Activated CD4-positive, CD25-positive, alpha-beta regulatory T cell treated with anti-CD3 and anti-CD28 coated beads, Interleukin-2, amount 50 U/mL, for 72 hours (primary cell): ENCODE data around the gene ANKRD39.
A peak's percentile ranks its signal among the peaks of the same experiment; 100 is the strongest.
"Not testable (repeated sequence)": the region's sequence is repeated elsewhere in the genome, so short reads cannot be mapped to it uniquely, and the experiment has no call there.

ENCODE experiments used
- DNase-seq: peaks from one replicate; pipeline ENCODE4 v3.0.0; 2021

ANKRD39 gene

DNA sequence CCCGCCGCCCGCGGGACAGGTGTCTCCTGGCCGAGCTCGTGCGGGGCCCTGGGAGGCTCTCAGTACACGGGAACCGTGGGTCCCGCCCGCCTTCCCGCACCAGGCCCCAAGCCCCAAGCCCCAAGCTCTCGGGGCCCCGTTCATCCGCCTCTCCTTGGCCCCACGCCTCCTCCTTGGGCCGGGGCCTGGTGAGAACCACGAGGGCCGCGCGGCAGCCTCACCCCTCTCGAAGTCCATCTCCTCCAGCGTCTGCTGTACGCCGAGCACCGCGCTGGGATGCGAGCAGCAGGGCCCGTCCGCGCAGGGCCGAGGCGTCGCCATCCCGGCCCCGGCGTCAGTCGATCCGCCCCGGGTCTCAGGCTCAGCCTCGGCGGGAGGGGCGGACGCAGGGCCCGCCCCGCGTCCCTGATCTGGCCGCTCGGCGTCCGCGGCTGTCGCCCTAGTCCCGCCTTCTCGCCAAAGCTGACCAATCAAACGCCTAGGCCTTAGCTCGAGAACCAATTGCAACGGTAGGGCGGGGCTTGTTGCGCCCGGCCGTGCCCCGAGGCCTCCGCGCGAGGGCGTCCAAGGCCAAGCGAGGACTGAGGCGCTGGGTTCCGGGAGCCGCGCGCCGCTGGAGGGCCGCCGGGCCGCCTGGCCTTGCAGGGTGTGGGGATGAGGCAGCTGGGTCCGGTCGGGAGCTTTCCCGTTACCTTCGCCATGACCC is at the start of gene ANKRD39:
TSS of gene ANKRD39 (minus strand) at position 350 of the 706 bp plus-strand sequence. CDS start at position 321, 29 bp downstream.
- peak; percentile 98 for DNase-seq

DNA sequence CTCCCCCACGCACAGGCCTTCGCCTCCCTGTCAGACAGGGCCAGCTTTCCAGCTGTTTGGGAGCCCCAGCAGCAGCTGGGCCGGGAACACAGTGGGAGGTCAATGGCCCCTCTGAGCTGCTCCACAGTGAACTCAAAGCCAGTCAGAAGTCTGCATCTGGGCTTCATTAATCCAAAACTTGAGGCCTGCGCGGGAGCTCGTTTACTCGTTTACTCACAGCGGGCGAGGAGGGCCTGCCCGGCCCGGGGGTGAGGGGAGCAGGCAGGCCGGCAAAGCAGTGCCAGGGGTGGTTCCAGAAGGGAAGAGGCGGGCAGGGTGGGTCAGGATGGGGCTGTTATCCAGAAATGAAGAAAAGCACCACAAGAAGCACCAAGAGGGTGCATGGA is 48.9 kb upstream of the ANKRD39 start:
- DNase-seq: no peak

GRCh38 chr2:96903815-96904214 is 46.0 kb upstream of the ANKRD39 start:
- no peak for DNase-seq

GRCh38 chr2:96903318-96903717 is 45.5 kb upstream of the ANKRD39 start:
- no peak for DNase-seq

DNA sequence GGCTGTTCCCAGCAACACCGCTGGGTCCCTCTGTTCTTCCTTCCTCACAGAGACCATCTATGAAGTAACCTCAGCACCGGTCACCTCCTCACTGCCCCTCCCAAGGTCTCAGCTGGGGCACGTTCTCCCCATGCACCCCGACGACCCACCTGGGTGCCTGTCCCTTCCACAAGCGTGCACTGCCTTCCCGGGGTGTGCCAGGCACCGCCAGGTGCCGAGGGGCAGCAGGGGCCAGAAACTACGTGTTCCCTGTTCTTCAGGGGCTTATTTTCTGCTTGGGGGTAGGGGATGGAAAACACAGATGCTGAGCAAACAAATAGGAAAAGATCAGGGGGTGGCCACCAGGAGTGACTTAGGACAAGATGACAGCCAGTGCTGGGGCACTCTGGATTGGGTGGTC is 42.4 kb upstream of the ANKRD39 start:
- no peak for DNase-seq

- DNase-seq: no peak
Measured at GRCh38 chr2:96899413-96899741, 41.6 kb upstream of the ANKRD39 start.

DNA sequence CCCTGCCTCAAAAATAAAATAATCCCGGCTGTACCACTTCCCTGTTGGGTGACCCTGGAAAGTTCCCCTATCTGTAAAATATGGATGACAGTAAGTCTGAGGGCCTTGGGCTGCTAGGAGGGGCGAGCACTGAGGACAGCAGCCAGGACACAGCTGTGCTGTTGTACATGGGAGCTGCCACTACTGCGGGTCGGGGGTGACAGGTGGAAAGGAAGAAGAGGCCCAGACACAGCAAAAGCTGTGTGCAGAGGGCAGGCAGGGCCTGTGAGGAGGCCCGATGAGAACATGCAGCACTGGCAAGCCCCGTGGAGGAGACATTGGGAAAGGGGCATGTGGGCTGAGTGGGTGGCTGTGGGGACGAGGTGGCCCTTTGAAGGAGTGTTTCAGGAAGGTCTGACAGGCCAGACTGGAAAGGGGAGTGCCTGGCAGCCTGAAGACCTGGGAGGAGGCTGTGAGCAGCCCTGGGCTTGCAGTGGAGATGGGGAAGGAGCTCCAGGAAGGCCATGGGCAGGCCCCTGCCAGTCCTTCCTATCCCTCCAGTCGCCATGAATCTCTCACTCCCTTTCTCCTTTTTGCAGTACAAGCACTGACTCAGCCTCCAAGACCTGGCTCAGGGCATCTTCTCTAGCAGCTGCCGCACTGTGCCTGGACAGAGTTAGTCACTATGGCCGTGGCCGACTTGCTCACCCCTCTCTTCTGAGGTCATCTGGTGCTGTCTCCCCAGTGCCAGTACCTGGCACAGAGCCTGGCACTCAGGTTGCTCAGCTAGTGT is 41.0 kb upstream of the ANKRD39 start:
- no peak for DNase-seq

DNA sequence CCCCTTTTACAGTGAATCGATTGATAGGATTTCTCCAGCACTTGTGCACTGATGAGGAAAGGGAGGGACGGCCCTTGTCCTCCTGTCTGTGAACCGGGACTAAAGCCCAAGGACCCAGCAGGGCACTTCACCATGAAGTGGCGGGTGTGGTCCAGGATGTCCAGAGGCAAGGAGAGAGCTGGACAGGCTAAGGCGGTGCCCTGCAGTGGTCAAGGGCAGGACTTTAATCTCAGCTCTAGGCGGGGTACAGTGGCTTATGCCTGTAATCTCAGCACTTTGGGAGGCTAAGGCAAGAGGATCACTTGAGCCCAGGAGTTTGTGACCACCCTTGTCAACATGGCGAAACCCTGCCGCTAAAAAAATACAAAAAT is 40.3 kb upstream of the ANKRD39 start:
- DNase-seq: no peak

- DNase-seq: no peak
Measured at GRCh38 chr2:96897491-96898134, 39.8 kb upstream of the ANKRD39 start.

DNA sequence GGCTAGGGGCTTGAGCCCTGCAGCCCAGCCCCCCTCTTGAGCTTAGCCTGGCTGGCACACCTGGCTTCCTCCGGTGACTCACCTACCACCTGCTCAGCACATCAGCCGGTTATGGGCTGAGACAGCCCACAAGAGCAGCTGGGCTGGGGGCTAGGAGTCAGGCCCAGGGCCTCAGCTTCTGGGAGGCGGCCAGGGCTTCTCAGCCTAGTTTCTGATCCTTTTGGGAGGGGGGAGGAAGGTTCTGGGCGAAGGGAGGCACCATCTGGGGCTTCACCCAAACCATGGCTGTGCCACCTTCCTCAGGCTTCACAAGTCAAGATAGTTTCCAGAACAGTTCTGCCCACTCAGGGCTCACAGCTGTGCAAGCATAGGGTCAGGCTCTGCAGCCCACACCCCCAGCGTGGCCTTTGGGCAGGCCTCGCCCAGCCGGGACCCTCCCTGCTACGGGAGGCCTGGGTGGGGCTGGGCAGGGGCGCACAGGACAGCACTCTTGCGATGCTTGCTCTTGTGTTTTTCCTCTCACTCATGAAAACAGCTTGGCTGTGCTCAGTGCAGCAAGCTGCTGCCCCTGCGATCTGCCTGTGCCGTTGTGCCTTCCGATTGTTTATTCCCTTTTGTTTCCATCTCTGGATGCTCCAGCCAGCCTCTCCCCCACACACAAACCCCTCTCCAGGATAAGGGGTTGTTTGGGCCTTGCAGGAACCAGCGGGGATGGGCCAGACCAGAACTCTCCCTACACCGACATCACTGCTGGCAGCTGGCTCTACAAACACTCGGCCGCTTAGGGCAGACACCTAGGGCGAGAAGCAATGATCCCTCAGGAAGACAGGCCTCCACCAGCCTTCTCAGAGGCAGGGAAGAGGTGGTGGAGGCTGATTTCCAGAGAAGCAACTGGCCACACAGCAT is 38.2 kb upstream of the ANKRD39 start:
- no peak for DNase-seq

GRCh38 chr2:96895032-96895745 is 37.4 kb upstream of the ANKRD39 start:
- no peak for DNase-seq

GRCh38 chr2:96894151-96894531 is 36.3 kb upstream of the ANKRD39 start:
- no peak for DNase-seq

- no peak for DNase-seq
Measured at GRCh38 chr2:96893289-96894150, 35.7 kb upstream of the ANKRD39 start.

GRCh38 chr2:96891591-96892333 is 33.9 kb upstream of the ANKRD39 start:
- DNase-seq: no peak

- DNase-seq: no peak
Measured at GRCh38 chr2:96890726-96891385, 33.0 kb upstream of the ANKRD39 start.

GRCh38 chr2:96890252-96890651 is 32.4 kb upstream of the ANKRD39 start:
- no peak for DNase-seq

DNA sequence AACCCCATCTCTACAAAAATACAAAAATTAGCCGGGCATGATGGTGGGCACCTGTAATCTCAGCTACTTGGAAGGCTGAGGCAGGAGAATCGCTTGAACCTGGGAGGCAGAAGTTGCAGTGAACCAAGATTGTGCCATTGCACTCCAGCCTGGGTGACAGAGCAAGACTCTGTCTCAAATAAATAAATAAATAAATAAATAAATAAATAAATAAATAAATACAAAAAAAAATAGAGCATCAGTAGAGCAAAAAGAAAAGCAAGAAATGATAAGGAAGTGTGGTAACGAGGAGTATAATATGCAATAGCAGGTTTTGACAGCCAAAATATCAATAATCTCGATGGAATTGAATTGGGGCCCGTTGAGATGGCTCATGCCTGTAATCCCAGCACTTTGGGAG is 31.7 kb upstream of the ANKRD39 start:
- DNase-seq: not testable (repeated sequence)

DNA sequence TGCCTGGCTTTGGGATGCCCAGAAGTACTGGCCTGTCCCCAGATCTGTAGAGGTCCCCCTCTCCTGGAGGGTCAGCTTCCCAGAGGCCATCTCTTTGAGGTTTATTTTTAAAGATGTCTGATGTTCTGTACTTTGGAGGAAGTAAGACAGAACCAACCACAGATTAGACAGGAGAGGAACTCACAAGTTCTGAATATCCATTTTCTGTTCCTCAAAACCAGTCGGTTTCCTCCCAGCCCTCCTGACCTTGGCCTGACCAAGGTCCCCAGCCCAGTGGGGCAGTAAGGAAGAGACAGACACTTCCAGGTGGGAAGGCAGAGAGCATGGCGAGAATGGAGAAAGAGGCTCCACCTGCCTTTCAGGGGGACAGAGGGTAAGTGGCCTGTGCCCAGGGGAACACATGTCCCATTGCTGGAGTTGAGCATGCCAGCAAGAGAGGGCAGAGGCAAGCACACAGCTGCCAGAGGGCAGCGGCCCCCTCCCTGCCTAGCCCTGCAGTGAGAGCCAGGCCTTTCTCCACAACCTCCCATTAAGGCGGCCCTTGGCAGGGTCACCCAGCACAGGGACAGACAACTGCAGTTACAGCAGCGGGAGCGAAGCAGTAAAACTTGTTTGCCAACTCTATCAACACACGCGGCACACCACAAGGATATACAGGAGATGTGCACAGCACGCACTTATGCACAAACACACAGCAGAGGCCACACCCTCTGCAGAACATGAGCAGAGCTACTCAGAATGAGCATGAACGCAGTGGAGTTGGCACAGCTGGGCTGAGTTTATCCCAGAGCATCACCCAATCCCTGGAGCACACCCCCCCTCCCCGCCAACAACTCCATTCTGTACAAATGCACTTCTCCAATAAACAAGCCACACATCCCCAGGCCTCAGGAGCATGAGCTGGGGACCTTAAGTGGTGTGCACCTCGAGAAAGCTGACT is 30.5 kb upstream of the ANKRD39 start:
- no peak for DNase-seq

GRCh38 chr2:96887493-96888012 is 29.7 kb upstream of the ANKRD39 start:
- DNase-seq: no peak
